Measurements from ENCODE around the gene PRKCSH. TPM values are rescaled to one million over a fixed set of nuclear protein-coding genes. Genes with fewer than 3 reads are reported as not detected.
A peak's percentile ranks its signal among the peaks of the same experiment; 100 is the strongest.

Gene PRKCSH
- polyA plus RNA-seq, 1 of the 3 experiments (the other 2 are of a cell fraction): 502 TPM

- TF ChIP-seq REST (IDR thresholded peaks at IDR 0.05; ENCODE audit: low read depth, low read length) (no peak), GATA2 (CRISPR knock-in tag; IDR thresholded peaks at IDR 0.05) (no peak)
Measured at GRCh38 chr19:11483366-11484111, 48.1 kb downstream of the PRKCSH start (continued).

- no peak overlapping the region for H3K9ac ChIP-seq
- H3K9me2 ChIP-seq: no peaks in the 10 kb centered on the region
- peaks cover 0 to 7% of the 10 kb centered on the region in 2 experiments; a peak in 1 of 4 replicates for H3K4me1 ChIP-seq (ENCODE audit: control insufficient read depth in 1 of 2, insufficient read depth in 2 of 2, low read depth in 1 of 2, low read length in 1 of 2)
- DNase-seq: peak; percentile 20
- ChIA-PET POLR2A (interaction anchor here (1.2 kb wide), 1 partner anchor 111 kb away, joined by 3 read pairs; the partner anchor contains the start of gene SWSAP1), CTCF (interaction anchor here (0.8 to 1.8 kb wide), 5 partner anchors 11 to 192 kb away, joined by 3 to 11 read pairs (median 3); no protein-coding TSS in a partner anchor)
- H3F3A ChIP-seq (replicated peaks; ENCODE audit: insufficient read depth): no peaks in the 10 kb centered on the region
- no peaks in the 10 kb centered on the region for H4K20me1 ChIP-seq (ENCODE audit: insufficient read depth)
- no peak overlapping the region for H3K4me3 ChIP-seq (ENCODE audit: low read depth in 2 of 2, low read length in 1 of 2)
- H3K36me3 ChIP-seq (replicated peaks in 1 of 2; ENCODE audit: control insufficient read depth in 1 of 2, insufficient read depth in 2 of 2, low read length in 1 of 2): no peaks in the 10 kb centered on the region
- H3K27me3 ChIP-seq (ENCODE audit: insufficient read depth): peaks cover 12% of the 10 kb centered on the region; the same call in 1 of the 2 replicates
- no peaks in the 10 kb centered on the region for H3K9me3 ChIP-seq
- H3K27ac ChIP-seq (ENCODE audit: low read depth in 2 of 2, low read length in 1 of 2): no peak overlapping the region
- H2AFZ ChIP-seq (ENCODE audit: low read depth): no peak overlapping the region
- H3K79me2 ChIP-seq (ENCODE audit: insufficient read depth): no peaks in the 10 kb centered on the region
- H3K4me2 ChIP-seq: no peak overlapping the region
- WGBS (ENCODE audit: low lambda C conversion rate): 98% methylated on average over 7 of the region's 13 CpGs
- TF ChIP-seq ELF1 (IDR thresholded peaks at IDR 0.05): no peak
- TF ChIP-seq MAX (IDR thresholded peaks at IDR 0.05; ENCODE audit: low read depth): no peak
- TF ChIP-seq REST (IDR thresholded peaks at IDR 0.05; ENCODE audit: low read depth, low read length): no peak
- no peak for TF ChIP-seq TEAD4 (IDR thresholded peaks at IDR 0.05; ENCODE audit: borderline replicate concordance, insufficient read depth)
- no peak for TF ChIP-seq CHD2 (IDR thresholded peaks at IDR 0.05; ENCODE audit: low read length, partially characterized antibody)
- TF ChIP-seq RFX5 (IDR thresholded peaks at IDR 0.05; ENCODE audit: low read length): no peak
- no peak for TF ChIP-seq ZBTB33 (IDR thresholded peaks at IDR 0.05; ENCODE audit: borderline replicate concordance, low read depth)
- no peak for TF ChIP-seq FOXJ3 (CRISPR knock-in tag; IDR thresholded peaks at IDR 0.05)
Measured at GRCh38 chr19:11485245-11485837, 49.9 kb downstream of the PRKCSH start.

Data from SK-N-SH (cell line).